ENCODE results near the gene LRBA.
"Not testable (repeated sequence)": the region's sequence is repeated elsewhere in the genome, so short reads cannot be mapped to it uniquely, and the experiment has no call there.

LRBA gene

DNA sequence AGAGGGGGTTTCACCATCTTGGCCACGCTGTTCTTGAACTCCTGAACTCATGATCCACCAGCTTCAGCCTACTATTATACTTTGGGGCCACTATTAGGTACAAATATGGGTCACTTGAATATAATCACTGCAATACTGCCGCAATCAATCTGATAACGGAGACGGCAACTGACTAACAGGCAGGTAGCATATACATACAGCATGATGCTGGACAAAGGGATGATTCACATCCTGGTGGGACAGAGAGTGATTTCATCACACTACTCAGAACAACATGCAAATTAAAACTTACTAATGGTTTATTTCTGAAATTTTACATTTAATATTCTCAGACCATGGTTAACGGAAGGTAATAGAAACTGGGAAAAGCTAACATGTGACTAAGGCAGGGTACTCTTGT, 10.9 kb downstream of the LRBA start:
- DNase-seq (ENCODE audit: low read depth) = no peak
- TF ChIP-seq, protein P1, sequence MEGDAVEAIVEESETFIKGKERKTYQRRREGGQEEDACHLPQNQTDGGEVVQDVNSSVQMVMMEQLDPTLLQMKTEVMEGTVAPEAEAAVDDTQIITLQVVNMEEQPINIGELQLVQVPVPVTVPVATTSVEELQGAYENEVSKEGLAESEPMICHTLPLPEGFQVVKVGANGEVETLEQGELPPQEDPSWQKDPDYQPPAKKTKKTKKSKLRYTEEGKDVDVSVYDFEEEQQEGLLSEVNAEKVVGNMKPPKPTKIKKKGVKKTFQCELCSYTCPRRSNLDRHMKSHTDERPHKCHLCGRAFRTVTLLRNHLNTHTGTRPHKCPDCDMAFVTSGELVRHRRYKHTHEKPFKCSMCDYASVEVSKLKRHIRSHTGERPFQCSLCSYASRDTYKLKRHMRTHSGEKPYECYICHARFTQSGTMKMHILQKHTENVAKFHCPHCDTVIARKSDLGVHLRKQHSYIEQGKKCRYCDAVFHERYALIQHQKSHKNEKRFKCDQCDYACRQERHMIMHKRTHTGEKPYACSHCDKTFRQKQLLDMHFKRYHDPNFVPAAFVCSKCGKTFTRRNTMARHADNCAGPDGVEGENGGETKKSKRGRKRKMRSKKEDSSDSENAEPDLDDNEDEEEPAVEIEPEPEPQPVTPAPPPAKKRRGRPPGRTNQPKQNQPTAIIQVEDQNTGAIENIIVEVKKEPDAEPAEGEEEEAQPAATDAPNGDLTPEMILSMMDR (IDR thresholded peaks at IDR 0.05; ENCODE audit: insufficient read depth, low read depth, low read length, missing control alignments) = no peak
- H3K4me3 ChIP-seq (ENCODE audit: low read depth, low read length) = no peak overlapping the region

DNA sequence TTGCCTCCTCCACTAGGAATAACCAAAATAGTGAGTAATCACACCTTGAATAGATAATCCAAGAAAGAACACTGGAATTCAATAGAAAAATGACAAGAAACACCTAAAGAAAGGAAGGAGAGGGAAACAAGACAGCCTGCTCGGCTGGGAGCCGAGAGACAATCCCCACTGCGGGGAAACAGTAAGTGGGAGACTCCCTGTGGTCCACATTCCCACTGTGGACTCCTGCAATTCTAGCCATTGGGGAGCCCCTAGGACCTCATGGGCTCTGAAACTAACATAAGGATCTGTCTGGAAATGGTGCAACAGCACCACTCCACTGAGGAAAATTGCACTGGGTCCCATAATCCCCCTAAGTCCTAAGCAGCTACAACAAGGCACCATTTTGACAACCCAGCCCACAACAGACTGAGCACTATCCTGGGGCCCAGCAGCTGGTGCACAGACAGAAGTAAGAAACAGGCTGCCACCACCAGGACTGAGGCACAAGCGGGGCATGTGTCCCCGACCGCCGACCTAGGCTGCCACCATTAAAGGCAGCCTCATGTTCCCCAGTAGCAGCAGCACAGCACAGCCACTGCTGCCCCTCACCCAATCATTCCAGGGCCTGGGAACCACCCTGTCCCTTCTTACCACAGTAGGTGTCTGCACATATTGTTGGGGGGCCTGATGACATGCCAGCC, 14.2 kb downstream of the LRBA start:
- TF ChIP-seq, protein P1 (IDR thresholded peaks at IDR 0.05; ENCODE audit: insufficient read depth, low read depth, low read length, missing control alignments) = no peak
- no peak for DNase-seq (ENCODE audit: low read depth)
- H3K4me3 ChIP-seq (ENCODE audit: low read depth, low read length) = no peak overlapping the region

DNA sequence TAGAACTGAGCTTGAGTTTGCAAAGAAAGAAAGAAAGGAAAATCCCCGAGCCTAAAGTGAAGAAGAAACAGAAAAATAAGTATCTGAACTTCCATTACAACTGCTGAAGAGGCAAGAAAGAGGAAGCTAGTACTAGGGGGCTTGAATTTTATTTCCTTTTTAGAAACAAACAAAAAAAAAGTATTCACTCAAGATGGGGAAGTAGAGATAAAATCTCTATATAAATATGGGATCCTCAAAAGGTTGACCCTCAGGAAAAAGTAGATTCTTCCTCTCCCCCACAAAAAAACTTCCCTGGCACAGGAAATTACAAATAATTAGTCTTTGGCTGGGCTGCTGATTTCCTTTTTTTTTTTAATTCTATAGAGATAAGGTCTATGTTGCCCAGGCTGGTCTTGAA, 16.0 kb downstream of the LRBA start:
- TF ChIP-seq, protein P1 (IDR thresholded peaks at IDR 0.05; ENCODE audit: insufficient read depth, low read depth, low read length, missing control alignments) = no peak
- no peak overlapping the region for H3K4me3 ChIP-seq (ENCODE audit: low read depth, low read length)
- DNase-seq (ENCODE audit: low read depth) = no peak

DNA sequence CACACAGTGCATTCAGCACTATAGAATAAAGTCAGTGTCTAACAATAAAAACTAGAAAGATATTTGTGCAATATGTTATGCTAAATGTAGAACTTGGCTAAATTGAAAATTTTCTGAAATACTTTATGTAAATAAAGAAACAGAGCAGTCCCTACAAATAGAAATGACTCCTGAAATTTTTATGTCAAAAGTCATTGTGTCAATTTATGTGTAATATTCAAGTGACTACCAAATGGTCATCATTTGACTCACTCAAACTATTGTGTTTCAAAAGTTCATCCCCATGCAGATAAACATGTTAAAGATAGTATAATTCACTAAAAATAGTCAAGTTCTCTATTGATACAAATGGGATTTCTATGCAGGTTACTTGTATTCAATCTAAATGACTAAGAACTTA, 17.9 kb downstream of the LRBA start:
- no peak for DNase-seq (ENCODE audit: low read depth)
- TF ChIP-seq, protein P1 (IDR thresholded peaks at IDR 0.05; ENCODE audit: insufficient read depth, low read depth, low read length, missing control alignments) = no peak

DNA sequence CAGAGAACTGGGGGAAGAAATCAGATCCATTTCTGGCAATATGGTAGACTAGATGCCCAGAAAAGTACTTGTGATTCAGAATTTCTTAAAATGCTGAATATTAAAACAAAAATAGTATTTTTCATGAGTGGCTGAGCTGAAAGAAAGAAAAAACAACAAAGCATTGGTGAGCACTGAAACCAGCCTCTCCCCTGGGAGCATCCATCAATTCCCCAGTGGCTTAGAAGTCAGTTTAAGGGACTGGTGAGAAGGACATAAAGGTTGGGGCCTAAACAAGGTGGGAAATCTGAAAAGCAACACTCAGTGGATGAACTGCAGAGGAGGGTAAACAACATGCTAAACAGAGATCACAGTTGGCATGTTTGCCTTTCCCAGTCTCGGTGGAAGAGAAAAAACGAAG, 20.4 kb downstream of the LRBA start:
- no peak for DNase-seq (ENCODE audit: low read depth)
- no peak overlapping the region for H3K4me3 ChIP-seq (ENCODE audit: low read depth, low read length)
- TF ChIP-seq, protein P1 (IDR thresholded peaks at IDR 0.05; ENCODE audit: insufficient read depth, low read depth, low read length, missing control alignments) = no peak

More for the DNA sequence above, 17.9 kb downstream of the LRBA start:
- no peak overlapping the region for H3K4me3 ChIP-seq (ENCODE audit: low read depth, low read length)

DNA sequence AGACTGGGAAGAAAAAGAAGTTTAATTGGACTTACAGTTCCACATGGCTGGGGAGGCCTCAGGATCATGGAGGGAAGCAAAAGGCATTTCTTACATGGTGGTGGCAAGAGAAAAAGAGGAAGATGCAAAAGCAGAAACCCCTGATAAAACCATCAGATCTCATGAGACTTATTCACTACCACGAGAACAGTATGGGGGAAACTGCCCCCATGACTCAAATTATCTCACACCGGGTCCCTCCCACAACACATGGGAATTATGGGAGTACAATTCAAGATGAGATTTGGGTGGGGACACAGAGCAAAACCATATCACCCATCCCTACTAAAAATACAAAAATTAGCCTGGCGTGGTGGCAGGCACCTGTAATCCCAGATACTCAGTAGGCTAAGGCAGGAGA, 21.5 kb downstream of the LRBA start:
- DNase-seq (ENCODE audit: low read depth); H3K4me3 ChIP-seq (ENCODE audit: low read depth, low read length): not testable (repeated sequence)

DNA sequence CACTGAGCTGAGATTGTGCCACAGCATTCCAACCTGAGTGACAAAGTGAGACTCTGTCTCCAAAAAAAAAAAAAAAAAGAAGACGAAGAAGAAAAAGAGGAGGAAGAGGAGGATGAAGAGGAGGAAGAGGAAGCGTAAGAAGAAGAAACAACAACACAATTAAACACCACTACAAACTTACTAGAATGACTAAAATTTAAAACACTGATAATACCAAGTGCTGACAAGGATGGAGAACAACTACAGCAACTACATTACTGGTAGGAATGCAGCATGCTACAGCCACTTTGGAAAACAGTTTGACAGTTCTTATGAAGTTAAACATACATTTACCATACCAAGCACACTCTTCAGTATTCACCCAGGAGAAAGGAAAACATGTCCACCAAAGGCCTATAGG, 24.1 kb downstream of the LRBA start:
- no peak overlapping the region for H3K4me3 ChIP-seq (ENCODE audit: low read depth, low read length)
- TF ChIP-seq, protein P1 (IDR thresholded peaks at IDR 0.05; ENCODE audit: insufficient read depth, low read depth, low read length, missing control alignments) = no peak

More for the DNA sequence above, 24.1 kb downstream of the LRBA start:
- no peak for DNase-seq (ENCODE audit: low read depth)

Measured in GM12865 (cell line).